ENCODE results near the gene ZC3H12A. TPM values are rescaled to one million over a fixed set of nuclear protein-coding genes. Genes with fewer than 3 reads are reported as not detected.

Gene ZC3H12A
- 10 to 100 TPM; 18.0 to 33.1 (median 21.3) TPM for total RNA-seq
- 10 to 100 TPM in 2 of 3 donors, 1 to 10 TPM in 1; 9.7 to 12.8 (median 11.3) TPM for polyA plus RNA-seq
- long read RNA-seq, donor 1 = 0 reads
- long read RNA-seq, donor 2, partial matches to known transcripts = 0 of 1 reads
- long read RNA-seq, donor 2, other reads (novel, unspliced or antisense) = 0 of 1 reads

GRCh38 chr1:37474046-37474696 is at the start of gene ZC3H12A:
Gene ZC3H12A (plus strand): TSS chr1:37474580. CDS start chr1:37475497, 917 bp downstream.
- H3K4me1 ChIP-seq = peaks cover 65 to 94% (median 76%) of the 10 kb centered on the region in 6 donors
- intact Hi-C loops (cut with DNase I; ENCODE audit: low total_unique reads) = no loop called here
- peak; percentile 98 for DNase-seq
- peaks cover 0 to 37% (median 11%) of the 10 kb centered on the region in 6 donors for H3K36me3 ChIP-seq
- peak within 1 kb of the TSS; percentile 83 to 97 (median 86) for H3K4me3 ChIP-seq
- WGBS, 5 donors = 0 to 2% (median 1%) methylated on average over 29 to 78 of the region's 78 CpGs
- no peaks in the 10 kb centered on the region for H3K27me3 ChIP-seq (replicated peaks in 1 of 7)
- no peaks in the 10 kb centered on the region for H3K9me3 ChIP-seq
- no peak for TF ChIP-seq CTCF (IDR thresholded peaks at IDR 0.05 in 8 of 11, conservative IDR thresholded peaks at IDR 0.05 in 3 of 11)
- TF ChIP-seq POLR2AphosphoS5 (IDR thresholded peaks at IDR 0.05) = peak; percentile 99 to 100 (median 100)
- peak; percentile 93 to 98 (median 98) for TF ChIP-seq POLR2A (IDR thresholded peaks at IDR 0.05)
- H3K27ac ChIP-seq = peak within 1 kb of the TSS; percentile 76 to 98 (median 94)

GRCh38 chr1:37425221-37425620 is 49.2 kb upstream of the ZC3H12A start:
- intact Hi-C loops (cut with DNase I; ENCODE audit: low total_unique reads) = no loop called here
- peak; percentile 14 for DNase-seq
- Histone ChIP-seq H3K9me3 (no peaks in the 10 kb centered on the region), H3K4me3 (no peak overlapping the region), H3K27me3 (replicated peaks in 1 of 7) (peaks cover 0 to 32% (median 0%) of the 10 kb centered on the region in 7 donors), H3K27ac (no peak overlapping the region), H3K36me3 (no peaks in the 10 kb centered on the region), H3K4me1 (no peaks in the 10 kb centered on the region)
- no peak for TF ChIP-seq CTCF (IDR thresholded peaks at IDR 0.05 in 8 of 11, conservative IDR thresholded peaks at IDR 0.05 in 3 of 11)
- TF ChIP-seq POLR2AphosphoS5 (IDR thresholded peaks at IDR 0.05) = no peak
- TF ChIP-seq POLR2A (IDR thresholded peaks at IDR 0.05) = no peak
- 44 to 65% (median 53%) methylated on average over 5 of the region's 5 CpGs for WGBS, 5 donors

- no peaks in the 10 kb centered on the region for H3K9me3 ChIP-seq
- TF ChIP-seq POLR2A (IDR thresholded peaks at IDR 0.05) (no peak), POLR2AphosphoS5 (IDR thresholded peaks at IDR 0.05) (no peak), CTCF (IDR thresholded peaks at IDR 0.05 in 8 of 11, conservative IDR thresholded peaks at IDR 0.05 in 3 of 11) (no peak)
- H3K27ac ChIP-seq = no peak overlapping the region
- H3K4me1 ChIP-seq = peaks cover 0 to under 1% (median 0%) of the 10 kb centered on the region in 6 donors
- H3K4me3 ChIP-seq = no peak overlapping the region
- intact Hi-C loops (cut with DNase I; ENCODE audit: low total_unique reads) = no loop called here
- H3K36me3 ChIP-seq = no peaks in the 10 kb centered on the region
- no peak for DNase-seq
- H3K27me3 ChIP-seq (replicated peaks in 1 of 7) = peaks cover 0 to 38% (median 5%) of the 10 kb centered on the region in 7 donors
- WGBS, 5 donors = 33 to 57% (median 45%) methylated on average over 6 of the region's 6 CpGs
Measured at GRCh38 chr1:37429029-37429428, 45.4 kb upstream of the ZC3H12A start.
